ENCODE results near the gene KIF21B.

The KIF21B gene

DNA sequence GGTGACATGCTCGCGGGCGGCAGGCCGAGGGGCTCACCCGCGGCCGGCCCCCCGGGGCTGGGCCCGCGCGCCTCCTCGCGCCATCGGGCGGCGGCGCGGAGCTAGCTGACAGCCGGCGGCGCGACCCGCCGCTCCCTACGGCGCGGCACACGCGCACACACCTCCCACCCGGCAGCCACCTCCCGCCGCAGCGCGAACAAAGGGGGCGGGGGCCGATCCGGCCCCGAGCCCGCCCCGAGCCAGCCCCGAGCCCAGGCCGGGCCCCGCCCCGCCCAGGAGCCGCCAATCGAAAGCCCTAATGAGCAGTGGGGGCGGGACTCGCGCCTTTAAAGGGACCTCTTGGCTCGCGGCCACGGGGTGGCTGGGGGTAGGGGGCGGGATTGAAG, at the start of gene KIF21B:
Gene KIF21B (minus strand): TSS at position 198 of the 386 bp plus-strand sequence. CDS start 331 bp downstream, outside the sequence.
- in situ Hi-C loops (cut with HindIII; ENCODE audit: low sequenced_read_pairs): loop anchor here (5.0 kb wide), 1 partner anchor 56 kb away; no protein-coding TSS in a partner anchor

DNA sequence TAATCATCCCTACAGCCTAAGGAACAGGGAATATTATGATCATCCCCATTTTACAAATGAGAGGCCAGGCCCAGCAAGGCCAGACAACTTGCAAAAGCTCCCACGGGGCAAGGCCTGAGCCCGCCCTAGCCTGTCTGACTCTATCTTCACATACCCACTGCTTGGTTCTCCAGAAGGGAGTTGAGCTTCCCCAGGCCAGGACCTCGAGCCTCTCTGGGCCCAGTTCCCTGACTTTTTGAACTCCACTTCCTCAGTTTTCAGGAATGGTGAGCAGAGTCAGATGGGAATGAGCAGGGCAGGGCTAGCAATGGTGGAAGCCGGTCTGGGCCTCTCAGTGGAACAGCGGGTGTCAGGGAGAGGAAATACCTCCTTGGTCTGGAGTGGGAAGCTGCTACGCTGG, 49.4 kb upstream of the KIF21B start:
- in situ Hi-C loops (cut with HindIII; ENCODE audit: low sequenced_read_pairs): no loop called here

DNA sequence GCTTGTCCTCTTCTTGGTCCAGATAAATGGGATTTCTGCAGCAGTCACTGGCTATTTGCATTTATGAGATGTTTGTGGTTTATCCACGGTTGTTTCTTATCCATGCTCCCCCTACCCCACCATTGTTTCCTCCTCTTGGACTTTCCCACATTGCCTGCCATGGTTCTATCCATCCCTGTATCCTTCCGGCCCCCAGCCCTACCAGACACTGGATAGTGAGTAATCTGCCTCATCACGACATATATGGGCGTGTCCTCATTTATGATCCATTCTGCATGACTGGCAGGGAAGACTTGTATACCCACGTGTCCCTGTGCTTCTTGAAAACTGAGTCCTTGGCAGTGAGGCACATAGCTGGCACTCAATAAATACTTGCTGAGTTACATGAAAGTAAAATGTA, 48.6 kb upstream of the KIF21B start:
- in situ Hi-C loops (cut with HindIII; ENCODE audit: low sequenced_read_pairs): no loop called here

GRCh38 chr1:201069636-201070035, 46.1 kb upstream of the KIF21B start:
- in situ Hi-C loops (cut with HindIII; ENCODE audit: low sequenced_read_pairs): no loop called here

- in situ Hi-C loops (cut with HindIII; ENCODE audit: low sequenced_read_pairs): no loop called here
These were observed 45.5 kb upstream of the KIF21B start for GRCh38 chr1:201068976-201069375.

- in situ Hi-C loops (cut with HindIII; ENCODE audit: low sequenced_read_pairs): no loop called here
These were observed 43.5 kb upstream of the KIF21B start for GRCh38 chr1:201066986-201067385.

- in situ Hi-C loops (cut with HindIII; ENCODE audit: low sequenced_read_pairs): no loop called here
These were observed 42.2 kb upstream of the KIF21B start for GRCh38 chr1:201065686-201066085.

DNA sequence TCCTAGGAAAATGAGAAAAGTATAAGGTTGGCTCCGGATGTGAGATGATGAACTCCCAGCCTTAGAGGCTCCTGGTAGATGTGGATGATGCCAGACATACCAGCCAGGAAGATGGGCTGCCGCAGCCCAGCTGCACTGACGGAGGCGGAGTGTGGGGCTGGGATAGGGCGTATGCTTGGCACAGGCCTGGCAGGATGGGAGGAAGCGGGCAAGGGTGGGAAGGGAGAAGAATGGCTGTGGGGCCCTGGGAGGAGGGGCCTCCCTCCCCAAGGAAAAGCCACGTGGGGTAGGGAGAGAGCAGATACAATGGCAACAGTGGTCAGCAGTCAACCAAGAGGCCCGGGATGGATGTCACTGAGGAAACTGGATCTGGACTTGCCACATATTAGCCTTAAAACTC, 41.3 kb upstream of the KIF21B start:
- in situ Hi-C loops (cut with HindIII; ENCODE audit: low sequenced_read_pairs): no loop called here

- in situ Hi-C loops (cut with HindIII; ENCODE audit: low sequenced_read_pairs): no loop called here
These were observed 39.6 kb upstream of the KIF21B start for GRCh38 chr1:201063145-201063544.

DNA sequence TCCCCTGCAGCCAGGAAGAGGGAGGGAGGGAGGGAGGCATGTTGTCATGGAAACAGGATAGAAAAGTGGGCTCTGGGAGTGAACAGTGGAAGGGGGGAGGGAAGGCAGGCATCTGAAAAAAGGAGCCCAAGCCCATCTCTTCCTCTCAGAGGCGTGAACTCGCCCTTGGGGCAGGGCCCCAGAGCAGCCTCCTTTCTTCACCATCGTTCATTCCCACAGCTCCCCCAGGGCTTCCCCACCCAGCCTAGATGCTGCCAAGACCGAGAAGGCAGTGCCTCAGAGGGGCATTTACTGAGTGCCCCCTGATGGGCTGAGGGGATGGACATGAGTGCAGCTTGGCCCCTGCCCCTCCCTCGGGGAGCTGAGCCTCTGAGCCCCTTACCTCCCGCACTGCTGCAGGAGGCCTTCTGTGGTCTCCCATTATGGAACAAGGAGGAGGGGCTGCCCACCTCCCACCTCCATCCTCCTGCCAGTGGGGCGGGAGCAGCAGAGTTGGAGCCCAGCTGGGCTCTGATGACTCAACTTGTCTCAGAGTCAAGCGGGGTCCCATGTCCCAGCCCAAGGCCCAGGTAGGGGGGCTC, 39.1 kb upstream of the KIF21B start:
- in situ Hi-C loops (cut with HindIII; ENCODE audit: low sequenced_read_pairs): no loop called here

DNA sequence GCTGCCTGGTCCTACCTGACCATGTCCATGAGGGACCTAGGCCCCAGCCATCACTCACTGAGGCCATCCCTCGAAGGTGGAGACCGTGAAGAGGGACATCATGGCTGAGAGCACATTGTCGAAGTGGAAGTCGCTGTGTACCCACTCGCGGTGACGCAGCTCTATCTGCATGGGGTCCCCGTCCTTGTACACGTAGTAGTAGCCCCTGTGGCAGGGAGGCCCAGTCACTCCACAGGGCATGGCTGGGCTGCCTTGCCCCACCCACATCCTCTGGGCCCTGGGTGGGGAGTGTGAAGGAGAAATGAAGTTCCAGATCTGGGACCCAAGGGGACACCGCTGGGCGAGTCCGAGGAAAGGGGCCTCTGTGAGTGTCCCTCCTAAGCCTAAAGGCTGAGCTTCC, 38.4 kb upstream of the KIF21B start:
- in situ Hi-C loops (cut with HindIII; ENCODE audit: low sequenced_read_pairs): no loop called here

- in situ Hi-C loops (cut with HindIII; ENCODE audit: low sequenced_read_pairs): no loop called here
These were observed 37.5 kb upstream of the KIF21B start for GRCh38 chr1:201061049-201061448.

- in situ Hi-C loops (cut with HindIII; ENCODE audit: low sequenced_read_pairs): no loop called here
These were observed 37.1 kb upstream of the KIF21B start for GRCh38 chr1:201060586-201060985.

DNA sequence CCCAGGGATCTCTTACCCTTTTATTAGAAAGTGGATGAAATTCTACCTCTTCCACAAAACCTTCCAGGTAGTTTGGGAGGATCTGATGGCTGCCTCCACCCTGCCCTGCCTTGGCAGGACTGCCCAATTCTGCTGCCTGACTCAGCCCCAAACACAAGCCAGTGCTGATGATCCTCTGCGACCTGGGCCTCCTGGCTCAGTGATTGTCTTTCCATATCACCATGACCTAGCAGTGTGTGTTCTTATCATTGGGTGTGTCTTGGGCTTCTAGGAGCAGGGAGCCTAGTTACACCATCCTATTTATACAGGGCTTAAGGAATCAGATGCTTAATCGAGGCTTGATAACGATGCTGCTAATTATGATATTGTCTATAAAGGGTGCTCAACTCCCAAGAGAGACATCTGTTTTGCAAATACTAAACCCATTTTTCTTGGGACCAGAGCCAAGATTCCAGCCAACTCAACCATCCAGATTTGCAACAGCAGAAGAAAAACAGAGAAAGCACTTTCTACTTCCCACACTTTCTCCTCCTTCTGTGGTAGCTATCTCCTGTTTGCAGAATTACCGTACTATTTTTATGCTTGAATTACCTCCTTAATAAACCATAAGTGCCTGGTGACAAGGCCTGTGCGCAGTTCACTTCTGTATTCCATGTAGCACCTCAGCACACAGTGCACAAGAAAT, 36.5 kb upstream of the KIF21B start:
- in situ Hi-C loops (cut with HindIII; ENCODE audit: low sequenced_read_pairs): no loop called here

GRCh38 chr1:201059401-201059800, 35.9 kb upstream of the KIF21B start:
- in situ Hi-C loops (cut with HindIII; ENCODE audit: low sequenced_read_pairs): no loop called here

GRCh38 chr1:201054091-201054543, 30.6 kb upstream of the KIF21B start:
- in situ Hi-C loops (cut with HindIII; ENCODE audit: low sequenced_read_pairs): no loop called here

DNA sequence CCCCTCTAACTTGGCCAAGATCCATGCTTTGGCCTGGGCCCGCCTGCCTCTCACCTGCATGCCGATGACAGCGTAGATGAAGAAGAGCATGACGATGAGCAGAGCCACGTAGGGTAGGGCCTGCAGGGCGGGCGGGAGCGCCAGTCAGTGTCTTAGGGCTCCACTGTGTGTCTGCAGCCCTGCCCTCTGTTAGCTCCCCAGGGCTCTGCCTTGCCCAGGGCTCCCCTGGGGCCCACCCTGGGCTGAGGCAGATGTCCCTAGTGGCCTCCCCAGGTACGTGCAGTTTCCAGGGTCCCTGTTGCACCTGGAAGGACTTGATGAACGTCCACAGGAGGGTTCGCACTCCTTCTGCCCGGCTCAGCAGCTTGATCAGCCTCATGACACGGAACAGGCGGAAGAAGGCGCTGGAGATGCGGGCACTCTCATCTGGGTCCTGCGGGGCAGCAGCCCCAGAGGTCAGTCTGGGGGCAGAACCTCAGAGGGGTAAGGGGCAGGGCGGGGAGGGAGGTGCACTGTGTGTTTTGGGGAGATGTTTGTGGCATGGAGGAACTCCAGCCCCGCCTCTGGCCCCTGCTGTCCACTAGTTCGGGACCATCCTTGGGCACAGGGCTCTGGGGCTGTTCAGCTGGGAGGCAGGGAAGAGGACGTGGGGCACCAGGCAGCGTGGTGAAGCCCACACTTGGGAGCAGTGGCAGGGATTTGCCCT, 29.8 kb upstream of the KIF21B start:
- in situ Hi-C loops (cut with HindIII; ENCODE audit: low sequenced_read_pairs): no loop called here

DNA sequence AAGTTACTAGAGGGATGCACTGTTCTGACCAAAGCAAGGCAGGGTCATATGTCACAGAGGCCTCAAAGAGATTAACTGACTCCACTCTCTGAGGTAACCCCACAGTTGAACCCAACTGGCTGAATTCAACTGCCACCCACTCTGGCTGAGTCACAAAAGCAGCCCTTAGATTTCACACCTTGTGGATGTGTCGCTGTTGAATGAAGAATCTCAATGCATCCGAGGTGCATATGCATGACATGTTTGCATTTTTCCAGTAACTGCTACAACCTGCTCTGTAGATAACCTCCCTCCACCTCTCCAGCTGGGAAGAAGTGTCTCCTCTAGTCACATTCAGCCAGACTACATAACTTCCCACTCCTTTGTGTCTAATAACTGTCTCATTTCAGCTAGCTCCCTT, 27.9 kb upstream of the KIF21B start:
- in situ Hi-C loops (cut with HindIII; ENCODE audit: low sequenced_read_pairs): no loop called here

DNA sequence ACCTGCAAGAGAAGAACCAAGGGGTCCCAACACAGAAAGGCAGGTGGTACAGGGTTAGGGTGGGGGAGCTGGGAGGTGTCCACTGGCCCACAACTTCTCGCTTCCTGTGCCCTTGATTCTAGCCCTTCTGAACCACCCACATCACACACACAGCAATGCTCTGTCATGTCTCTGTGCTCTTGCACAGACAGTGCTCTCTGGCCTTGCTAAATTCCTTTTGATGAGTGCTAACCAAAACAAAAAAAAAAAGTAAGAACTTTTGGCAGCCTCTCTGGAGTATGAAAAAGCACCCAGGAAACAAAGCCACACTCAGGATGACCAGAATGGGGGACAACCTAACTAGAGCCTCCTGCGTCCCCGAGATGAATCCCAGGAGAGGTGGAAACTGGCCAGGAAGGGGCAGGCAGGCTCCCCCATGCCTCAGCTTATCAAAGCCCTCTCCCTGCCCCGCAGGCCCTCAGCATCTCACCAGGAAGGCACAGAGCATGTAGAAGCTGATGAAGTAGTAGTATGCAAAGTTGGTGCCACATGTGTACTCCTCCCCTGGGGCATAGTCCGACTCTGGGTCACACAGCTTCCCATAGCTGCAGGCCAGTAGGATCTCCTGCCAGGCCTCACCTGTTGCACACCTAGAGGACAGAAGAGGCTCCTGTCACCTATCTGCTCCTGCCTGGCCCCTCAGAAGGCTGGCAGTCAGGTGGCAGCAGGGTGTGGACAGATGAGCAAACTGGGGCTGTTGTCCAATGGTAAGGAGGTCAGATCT, 27.2 kb upstream of the KIF21B start:
- in situ Hi-C loops (cut with HindIII; ENCODE audit: low sequenced_read_pairs): no loop called here

- in situ Hi-C loops (cut with HindIII; ENCODE audit: low sequenced_read_pairs): loop anchor here (10.0 kb wide), 1 partner anchor 85 kb away; no protein-coding TSS in a partner anchor
These were observed 25.8 kb upstream of the KIF21B start for GRCh38 chr1:201049248-201049831.

DNA sequence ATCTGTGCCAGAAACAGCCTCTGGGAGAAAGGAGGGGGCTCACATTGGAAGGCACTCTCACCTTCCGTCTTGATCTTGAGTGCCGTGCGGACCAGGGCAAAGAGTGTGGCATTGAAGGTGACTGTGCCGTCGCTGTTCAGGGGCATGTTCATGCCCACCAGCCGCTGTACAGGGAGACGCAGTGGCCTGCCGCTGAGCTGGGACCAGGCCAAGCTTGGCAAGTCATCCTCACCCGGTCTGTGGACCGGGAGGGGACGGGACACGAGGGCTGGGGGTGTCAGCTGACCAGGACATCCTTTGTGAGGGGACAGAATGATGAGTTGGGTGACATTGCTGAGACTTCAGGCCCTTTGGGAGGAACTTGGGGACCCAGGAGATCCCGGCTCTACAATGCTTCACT, 25.0 kb upstream of the KIF21B start:
- in situ Hi-C loops (cut with HindIII; ENCODE audit: low sequenced_read_pairs): loop anchor here (10.0 kb wide), 1 partner anchor 84 kb away; no protein-coding TSS in a partner anchor

Data from endothelial cell of hepatic sinusoid (primary cell).